Measurements from ENCODE around the gene DCAF5.

DNA sequence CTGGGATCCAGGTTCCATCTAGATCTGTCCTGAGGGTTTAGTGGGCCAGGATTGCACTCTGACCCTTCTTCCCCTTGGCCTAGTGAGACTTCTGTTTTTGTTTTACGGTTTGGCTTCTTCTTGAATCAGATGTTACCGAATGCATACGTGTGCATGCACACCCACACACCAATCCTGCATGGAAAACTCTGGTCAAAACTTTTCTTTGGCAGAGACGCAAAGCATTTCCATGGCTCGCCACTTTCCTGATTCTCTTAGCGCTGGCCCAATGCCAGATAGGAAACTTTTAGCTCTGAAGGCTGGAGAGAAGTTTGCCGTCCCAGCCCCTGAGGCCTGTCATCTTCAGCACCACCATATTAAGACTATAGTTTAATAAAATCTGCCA is 106.5 kb downstream of the DCAF5 start:
- TF ChIP-seq, protein P1, sequence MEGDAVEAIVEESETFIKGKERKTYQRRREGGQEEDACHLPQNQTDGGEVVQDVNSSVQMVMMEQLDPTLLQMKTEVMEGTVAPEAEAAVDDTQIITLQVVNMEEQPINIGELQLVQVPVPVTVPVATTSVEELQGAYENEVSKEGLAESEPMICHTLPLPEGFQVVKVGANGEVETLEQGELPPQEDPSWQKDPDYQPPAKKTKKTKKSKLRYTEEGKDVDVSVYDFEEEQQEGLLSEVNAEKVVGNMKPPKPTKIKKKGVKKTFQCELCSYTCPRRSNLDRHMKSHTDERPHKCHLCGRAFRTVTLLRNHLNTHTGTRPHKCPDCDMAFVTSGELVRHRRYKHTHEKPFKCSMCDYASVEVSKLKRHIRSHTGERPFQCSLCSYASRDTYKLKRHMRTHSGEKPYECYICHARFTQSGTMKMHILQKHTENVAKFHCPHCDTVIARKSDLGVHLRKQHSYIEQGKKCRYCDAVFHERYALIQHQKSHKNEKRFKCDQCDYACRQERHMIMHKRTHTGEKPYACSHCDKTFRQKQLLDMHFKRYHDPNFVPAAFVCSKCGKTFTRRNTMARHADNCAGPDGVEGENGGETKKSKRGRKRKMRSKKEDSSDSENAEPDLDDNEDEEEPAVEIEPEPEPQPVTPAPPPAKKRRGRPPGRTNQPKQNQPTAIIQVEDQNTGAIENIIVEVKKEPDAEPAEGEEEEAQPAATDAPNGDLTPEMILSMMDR (conservative IDR thresholded peaks at IDR 0.05; ENCODE audit: low read depth, low read length) = no peak
- no peak for TF ChIP-seq EZH2 (IDR thresholded peaks at IDR 0.05; ENCODE audit: borderline replicate concordance, low read depth, low read length, poor library complexity, severe bottlenecking)

All from A673 (cell line).